ENCODE results near the gene EPB41. TPM values are rescaled to one million over a fixed set of nuclear protein-coding genes. Genes with fewer than 3 reads are reported as not detected.

Gene EPB41
- total and polyA plus RNA-seq, 9 of the 15 experiments (the other 6 are each of a cell fraction or from before 2014, with no cell fraction given) = 3.7 to 213 (median 141) TPM

DNA sequence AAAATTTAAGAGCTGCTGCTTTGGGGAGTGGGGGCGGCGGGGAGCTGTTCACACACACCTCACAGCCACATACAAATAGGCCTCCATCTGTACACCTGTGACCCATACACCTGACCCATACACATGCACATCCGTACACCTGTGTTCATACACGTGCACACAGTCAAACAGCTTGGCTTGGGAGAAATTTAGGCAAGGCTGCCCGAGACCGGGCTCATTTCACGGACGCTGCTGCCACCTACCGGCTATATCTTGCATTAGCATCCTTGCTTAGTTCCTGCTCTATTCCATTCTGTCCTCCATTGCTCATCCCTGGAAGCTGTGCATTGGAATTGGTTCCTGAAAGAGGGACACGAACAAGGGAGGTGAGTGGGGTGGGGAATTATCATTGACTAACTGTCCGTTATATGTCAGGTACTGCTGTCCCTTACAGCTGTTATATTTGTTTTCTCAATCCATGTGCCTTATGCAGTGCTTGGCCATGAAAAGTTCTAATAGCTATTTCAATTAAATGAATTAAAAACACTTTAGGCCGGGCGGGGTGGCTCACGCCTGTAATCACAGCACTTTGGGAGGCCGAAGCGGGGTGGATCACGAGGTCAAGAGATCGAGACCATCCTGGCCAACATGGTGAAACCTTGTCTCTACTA, 37.1 kb upstream of the EPB41 start (continued):
- TF ChIP-seq XRCC4 (IDR thresholded peaks at IDR 0.05; ENCODE audit: extremely low read depth, insufficient read depth, insufficient read length) = no peak
- no peak for TF ChIP-seq TCF3 (CRISPR knock-in tag; IDR thresholded peaks at IDR 0.05)
- TF ChIP-seq KAT7 (CRISPR knock-in tag; IDR thresholded peaks at IDR 0.05; ENCODE audit: borderline replicate concordance) = no peak
- no peak for TF ChIP-seq NRF1 (conservative IDR thresholded peaks at IDR 0.05 in 1 of 2, IDR thresholded peaks at IDR 0.05 in 1 of 2)
- no peak for TF ChIP-seq ZNF311 (CRISPR knock-in tag; IDR thresholded peaks at IDR 0.05)
- no peak for TF ChIP-seq PURB (CRISPR knock-in tag; IDR thresholded peaks at IDR 0.05; ENCODE audit: low read depth)
- no peak for TF ChIP-seq VEZF1 (CRISPR knock-in tag; IDR thresholded peaks at IDR 0.05)
- no peak for TF ChIP-seq ATF1 (CRISPR knock-in tag; IDR thresholded peaks at IDR 0.05)
- no peak for TF ChIP-seq ATF1 (tag; IDR thresholded peaks at IDR 0.05)
- TF ChIP-seq CC2D1A (IDR thresholded peaks at IDR 0.05) = peak; percentile 80; the same call in 1 of the 2 replicates
- TF ChIP-seq ETV6 (IDR thresholded peaks at IDR 0.05; ENCODE audit: borderline replicate concordance in 1 of 2, low read depth in 2 of 2, low read length in 1 of 2) = no peak
- TF ChIP-seq ETV6 (CRISPR knock-in tag; IDR thresholded peaks at IDR 0.05; ENCODE audit: borderline replicate concordance) = no peak
- no peak for TF ChIP-seq HMG20B (CRISPR knock-in tag; IDR thresholded peaks at IDR 0.05)
- TF ChIP-seq NFATC3 (IDR thresholded peaks at IDR 0.05) = no peak
- no peak for TF ChIP-seq ZBTB7A (IDR thresholded peaks at IDR 0.05; ENCODE audit: borderline replicate concordance, control insufficient read depth, low read depth, low read length)
- no peak; the same call in 1 of the 2 replicates for TF ChIP-seq TEAD4 (IDR thresholded peaks at IDR 0.05; ENCODE audit: low read length)
- TF ChIP-seq TEAD4 (CRISPR knock-in tag; IDR thresholded peaks at IDR 0.05; ENCODE audit: borderline replicate concordance) = no peak
- no peak for TF ChIP-seq MTF1 (CRISPR knock-in tag; IDR thresholded peaks at IDR 0.05; ENCODE audit: borderline replicate concordance)
- no peak for TF ChIP-seq OTX1 (CRISPR knock-in tag; IDR thresholded peaks at IDR 0.05)
- no peak for TF ChIP-seq HNRNPL (IDR thresholded peaks at IDR 0.05; ENCODE audit: low read depth, low read length)
